G401.6 (cell line): ENCODE results near the gene SLC15A1.
"Not testable (repeated sequence)": the region's sequence is repeated elsewhere in the genome, so short reads cannot be mapped to it uniquely, and the experiment has no call there.

Experiments used
- FAIRE-seq: peaks from 2 replicates; lab custom pipeline; 2012; peaks lifted over from hg19 to GRCh38; lab: Jason Lieb, UNC

The SLC15A1 gene

GRCh38 chr13:98653463-98653985 lies 98.9 kb downstream of the SLC15A1 start:
- FAIRE-seq = peak; percentile 69

DNA sequence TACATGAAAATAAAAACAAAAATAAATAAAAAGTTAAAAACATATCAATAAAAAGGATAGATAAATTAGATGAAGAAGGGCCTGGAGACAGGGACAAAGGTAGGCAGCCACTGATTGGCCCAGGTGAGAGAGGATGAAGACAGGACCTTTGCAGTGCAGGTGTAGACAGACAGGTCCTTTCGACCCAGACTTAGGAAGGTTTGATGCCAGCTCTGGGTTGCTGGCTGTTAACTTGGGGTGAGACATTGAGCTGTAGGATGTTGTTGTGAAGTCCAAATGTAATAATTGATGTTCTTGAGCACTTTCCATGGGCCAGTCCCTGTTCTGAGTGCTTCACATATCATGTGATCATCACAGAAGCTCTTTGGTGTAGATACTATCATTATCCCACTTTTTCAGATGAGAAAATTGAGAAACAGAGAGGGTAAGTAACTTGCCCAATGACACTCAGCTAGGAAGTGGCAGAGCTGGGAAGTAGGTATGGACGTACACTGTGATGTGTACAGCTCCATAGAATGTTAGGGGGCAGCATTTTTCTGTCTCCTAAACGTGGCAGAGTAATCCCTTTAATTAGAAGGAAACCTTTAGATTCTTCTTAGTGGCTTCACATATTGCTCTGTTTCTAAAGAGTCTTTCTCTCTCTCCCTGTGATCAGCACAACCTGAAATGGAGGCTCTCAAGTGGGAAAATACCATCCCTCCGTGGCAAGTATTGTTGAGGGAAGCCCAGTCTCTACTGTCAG lies 99.6 kb downstream of the SLC15A1 start:
- FAIRE-seq = no peak

DNA sequence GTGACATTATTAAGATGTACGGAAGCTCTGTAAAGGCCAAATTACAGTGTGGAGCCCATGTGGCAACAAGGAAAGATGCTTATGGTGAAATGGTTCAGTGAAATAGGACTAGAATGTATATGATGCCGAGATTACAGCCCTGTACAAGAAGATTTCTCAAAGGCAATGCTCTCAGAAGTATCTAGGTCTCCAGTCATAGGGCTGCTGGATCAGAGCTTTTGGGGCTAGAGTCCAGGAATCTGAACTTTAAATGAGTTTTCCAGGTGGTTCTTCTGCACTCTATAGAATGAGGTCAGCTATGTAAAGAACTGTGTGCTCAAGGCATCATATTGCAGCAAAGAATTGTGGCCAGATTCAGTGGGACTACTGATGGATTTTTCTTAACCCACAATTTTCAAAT lies 100.2 kb downstream of the SLC15A1 start:
- FAIRE-seq = no peak

- FAIRE-seq = no peak
Observed at GRCh38 chr13:98651744-98652143, 100.7 kb downstream of the SLC15A1 start.

- FAIRE-seq = no peak
Observed at GRCh38 chr13:98650396-98651107, 101.9 kb downstream of the SLC15A1 start.

DNA sequence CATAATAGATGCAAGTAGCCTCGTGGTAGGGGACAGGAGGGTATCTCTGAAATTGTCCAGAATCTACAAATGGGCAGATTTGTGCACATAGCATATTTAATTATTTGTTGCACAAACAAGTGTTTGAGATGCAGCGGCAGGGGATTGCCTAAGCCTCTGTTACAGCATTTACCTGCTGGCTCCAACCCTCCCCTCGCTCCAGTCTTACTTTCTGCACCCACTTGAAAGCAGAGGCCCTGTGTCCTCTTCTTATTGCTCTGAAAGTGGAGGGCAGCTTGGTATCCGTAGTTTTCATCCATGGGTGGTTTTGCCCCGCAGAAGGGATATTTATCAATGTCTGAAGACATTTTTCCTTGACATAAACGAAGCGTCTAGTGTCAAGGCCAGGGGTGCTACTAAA lies 102.6 kb downstream of the SLC15A1 start:
- FAIRE-seq = no peak

DNA sequence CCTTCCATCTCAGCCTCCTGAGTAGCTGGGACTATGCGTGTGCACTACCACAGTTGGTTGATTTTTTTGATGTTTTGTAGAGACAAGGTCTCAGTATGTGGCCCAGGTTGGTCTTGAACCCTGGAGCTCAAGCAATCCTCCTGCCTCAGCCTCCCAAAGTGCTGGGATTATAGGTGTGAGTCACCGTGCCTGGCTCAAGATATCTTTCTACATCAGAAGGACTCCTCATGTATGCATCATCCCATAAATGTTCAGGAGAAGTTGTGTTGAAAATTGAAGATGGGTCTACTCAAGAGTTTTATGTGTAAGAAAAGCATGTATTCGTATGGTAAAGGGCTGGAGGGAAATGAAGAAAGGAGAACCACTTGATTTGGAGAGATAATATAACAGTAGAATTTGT lies 103.8 kb downstream of the SLC15A1 start:
- FAIRE-seq = no peak

DNA sequence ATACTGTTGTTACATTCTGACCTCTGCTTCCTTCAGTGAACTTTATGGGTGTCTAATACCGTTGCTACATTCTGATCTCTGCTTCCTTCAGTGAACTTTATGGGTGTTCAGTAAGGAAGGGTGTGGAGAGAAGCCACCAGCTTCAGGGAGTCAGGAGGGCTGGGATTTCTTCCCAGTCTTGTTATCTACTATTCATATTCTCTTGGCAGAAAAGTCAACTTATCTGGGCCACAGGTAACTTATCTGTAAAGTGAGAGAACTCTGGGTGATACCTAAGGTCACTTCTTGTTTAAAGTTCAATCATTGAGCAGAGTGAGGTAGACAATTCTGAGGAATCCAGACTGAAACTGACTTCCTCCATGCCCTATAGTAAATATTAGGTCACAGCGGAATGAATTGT lies 104.3 kb downstream of the SLC15A1 start:
- no peak for FAIRE-seq

GRCh38 chr13:98647121-98647520 lies 105.4 kb downstream of the SLC15A1 start:
- FAIRE-seq = no peak

DNA sequence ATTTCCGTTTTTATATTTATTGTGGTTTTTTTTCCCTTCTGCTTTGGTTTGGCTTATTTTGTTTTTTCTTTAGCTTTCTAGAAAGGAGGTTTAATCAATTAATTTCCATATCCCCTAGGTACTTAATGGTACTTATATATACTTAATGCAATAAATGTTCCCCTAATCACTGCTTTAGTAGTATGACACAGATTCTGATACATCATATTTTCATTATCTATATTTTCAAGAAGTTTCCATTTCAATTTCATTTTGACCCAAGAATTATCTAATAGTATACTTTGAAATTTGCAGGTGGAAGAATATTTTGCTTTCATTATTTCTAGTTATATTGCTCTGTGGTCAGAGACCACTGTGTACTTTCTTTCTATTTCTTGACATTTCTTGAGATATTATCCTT lies 109.0 kb downstream of the SLC15A1 start:
- FAIRE-seq = no peak

- FAIRE-seq = no peak
Observed at GRCh38 chr13:98641075-98641474, 111.4 kb downstream of the SLC15A1 start.

DNA sequence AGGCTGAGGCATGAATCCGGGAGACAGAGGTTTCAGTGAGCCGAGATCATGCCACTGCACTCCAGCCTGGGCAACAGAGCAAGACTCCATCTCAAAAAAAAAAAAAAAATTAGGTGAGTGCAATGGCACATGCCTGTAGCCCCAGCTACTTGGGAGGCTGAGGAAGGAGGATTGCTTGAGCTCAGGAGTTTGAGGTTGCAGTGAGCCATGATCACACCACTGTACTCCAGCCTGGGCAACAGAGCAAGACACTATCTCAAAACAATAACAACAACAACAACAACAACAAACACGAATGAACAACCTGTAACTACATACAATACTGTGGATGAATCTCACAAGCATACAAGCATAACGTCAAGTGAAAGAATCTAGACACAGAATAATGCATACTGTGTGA lies 112.7 kb downstream of the SLC15A1 start:
- not testable (repeated sequence) for FAIRE-seq

DNA sequence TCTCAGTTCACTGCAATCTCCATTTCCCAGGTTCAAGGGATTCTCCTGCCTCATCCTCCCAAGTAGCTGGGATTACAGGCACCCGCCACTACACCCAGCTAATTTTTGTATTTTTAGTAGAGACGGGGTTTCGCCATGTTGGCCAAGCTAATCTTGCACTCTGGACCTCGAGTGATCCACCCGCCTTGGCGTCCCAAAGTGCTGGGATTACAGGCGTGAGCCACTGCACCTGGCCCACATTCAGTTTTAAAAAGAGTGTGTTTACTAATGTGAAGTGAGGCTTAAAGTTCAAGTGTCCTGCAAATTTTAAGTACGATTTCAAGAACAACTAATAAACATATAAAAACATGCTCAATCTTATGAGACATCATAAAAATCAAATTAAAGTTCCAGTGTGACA lies 114.1 kb downstream of the SLC15A1 start:
- FAIRE-seq = not testable (repeated sequence)
